ENCODE measurements around the gene EBF4.
"Not testable (repeated sequence)": the region's sequence is repeated elsewhere in the genome, so short reads cannot be mapped to it uniquely, and the experiment has no call there.

The EBF4 gene

DNA sequence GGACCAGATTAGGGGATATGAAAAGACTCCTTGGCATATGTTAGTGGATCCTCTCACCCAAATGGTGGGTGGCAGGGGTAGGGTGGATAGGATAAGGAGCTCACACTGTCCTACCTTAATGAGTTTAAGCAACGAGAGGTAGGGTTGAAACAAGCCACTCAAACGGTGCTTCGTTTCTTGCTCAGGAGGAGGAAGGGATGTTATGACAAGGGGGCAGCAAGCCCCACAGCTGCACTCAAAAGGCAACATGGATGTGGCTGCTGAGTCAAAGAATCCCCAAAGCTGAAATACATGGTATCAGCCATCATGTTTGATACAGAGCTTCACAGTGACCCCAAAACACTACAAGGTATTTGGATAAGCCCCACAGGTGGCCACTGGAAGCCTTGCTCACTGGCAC, 20.1 kb upstream of the EBF4 start:
- no peak for DNase-seq

DNA sequence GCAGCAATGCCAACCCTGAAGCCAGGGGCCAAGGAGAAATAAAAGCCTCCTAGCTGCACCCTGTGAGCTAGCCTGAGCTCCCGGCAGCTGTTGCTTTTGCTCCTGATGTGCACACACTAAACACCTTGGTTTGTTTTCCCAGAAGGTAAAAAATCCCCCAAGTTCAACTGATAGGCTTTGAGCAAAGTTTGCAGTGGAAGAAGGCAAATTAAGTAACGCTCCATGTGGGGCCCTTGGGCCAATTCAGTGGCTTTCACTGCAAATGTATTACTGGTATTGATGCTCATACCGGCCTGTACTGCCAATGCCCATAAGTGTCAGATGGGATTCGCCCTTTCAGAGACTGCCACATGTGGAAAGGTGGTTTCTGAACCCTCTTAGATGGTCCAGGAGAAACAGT, 19.1 kb upstream of the EBF4 start:
- no peak for DNase-seq

DNA sequence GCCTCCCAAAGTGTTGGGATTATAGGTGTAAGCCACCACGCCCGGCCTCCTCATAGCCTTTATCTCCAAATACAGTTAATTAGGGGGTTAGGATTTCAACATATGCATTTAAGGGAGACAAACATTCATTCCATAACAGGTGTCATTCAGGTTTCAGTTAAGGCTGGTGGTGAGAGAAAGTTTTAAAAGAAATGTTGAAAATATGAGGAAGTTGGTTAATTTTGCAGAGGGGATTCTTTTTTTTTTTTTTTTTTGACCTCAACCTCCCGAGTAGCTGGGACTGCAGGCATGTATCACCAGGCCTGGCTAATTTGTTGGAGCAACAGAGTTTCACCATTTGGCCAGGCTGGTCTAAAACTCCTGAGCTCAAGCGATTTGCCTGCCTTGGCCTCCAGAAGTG, 12.5 kb upstream of the EBF4 start:
- DNase-seq = no peak

GRCh38 chr20:2682040-2682439, 10.5 kb upstream of the EBF4 start:
- DNase-seq = not testable (repeated sequence)

DNA sequence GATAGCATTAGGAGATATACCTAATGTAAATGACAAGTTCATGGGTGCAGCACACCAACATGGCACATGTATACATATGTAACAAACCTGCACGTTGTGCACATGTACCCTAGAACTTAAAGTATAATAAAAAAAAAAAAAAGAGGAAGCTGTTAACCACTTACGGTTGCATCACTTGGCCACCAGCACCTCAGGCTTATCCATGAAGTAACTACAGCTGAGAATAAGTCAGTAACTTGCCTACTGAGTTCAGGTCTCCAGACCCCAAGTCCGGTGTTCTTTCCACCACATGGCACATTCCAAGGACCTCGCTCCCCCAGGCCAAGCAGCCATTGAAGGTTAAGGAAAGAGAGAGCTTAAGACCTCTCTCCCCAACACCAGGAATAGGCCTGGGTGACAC, 7.8 kb upstream of the EBF4 start:
- peak; percentile 84 to 87 for DNase-seq

- DNase-seq = no peak
These were observed 5.1 kb upstream of the EBF4 start for GRCh38 chr20:2687514-2687913.

- peak; percentile 83 to 84 for DNase-seq
These were observed 4.5 kb upstream of the EBF4 start for GRCh38 chr20:2688041-2688591.

GRCh38 chr20:2690213-2690612, 2.4 kb upstream of the EBF4 start:
- DNase-seq = no peak

DNA sequence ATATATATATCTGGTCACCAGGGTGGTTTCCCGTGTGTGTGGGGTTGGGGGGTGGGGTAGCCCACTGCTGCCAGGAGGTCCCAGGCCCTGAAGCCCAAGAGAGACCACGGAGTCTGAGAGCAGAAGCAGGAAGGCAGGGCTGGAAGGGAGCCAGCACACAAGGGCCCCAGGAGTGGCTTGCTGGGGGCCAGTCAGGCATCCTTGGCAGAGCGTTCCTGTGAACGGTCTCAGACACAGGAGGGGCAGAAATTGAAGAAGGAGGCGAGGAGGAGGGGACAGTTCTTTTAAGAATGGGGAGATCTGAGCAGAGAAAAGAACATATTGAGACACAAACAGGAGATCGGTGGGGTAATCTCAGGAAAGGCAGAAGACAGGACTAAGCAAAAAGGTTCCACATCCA, 1.9 kb upstream of the EBF4 start:
- DNase-seq = no peak

DNA sequence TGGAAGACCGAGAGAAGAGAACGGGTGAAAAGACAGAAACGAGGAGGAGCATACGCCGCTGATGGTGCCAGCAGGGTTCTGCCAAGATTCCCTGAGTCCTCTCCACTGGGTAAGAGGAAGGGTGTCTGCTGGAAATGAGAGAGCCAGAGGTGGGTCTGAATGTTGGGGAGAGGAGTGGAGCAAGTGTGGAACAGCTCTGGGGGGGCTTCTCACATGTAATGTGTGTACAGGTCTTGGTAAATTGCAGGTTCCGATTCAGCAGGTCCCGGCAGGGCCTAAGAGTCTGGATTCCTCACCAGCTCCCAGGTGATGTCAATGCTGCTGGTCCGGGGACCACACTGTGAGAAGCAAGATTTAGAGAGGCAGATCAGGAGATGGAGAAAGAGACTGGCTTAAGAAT, 1.5 kb upstream of the EBF4 start:
- DNase-seq = no peak

GRCh38 chr20:2691663-2692035, 931 bp upstream of the EBF4 start:
- DNase-seq = no peak

GRCh38 chr20:2692886-2693285, 306 bp downstream of the EBF4 start:
- no peak for DNase-seq

DNA sequence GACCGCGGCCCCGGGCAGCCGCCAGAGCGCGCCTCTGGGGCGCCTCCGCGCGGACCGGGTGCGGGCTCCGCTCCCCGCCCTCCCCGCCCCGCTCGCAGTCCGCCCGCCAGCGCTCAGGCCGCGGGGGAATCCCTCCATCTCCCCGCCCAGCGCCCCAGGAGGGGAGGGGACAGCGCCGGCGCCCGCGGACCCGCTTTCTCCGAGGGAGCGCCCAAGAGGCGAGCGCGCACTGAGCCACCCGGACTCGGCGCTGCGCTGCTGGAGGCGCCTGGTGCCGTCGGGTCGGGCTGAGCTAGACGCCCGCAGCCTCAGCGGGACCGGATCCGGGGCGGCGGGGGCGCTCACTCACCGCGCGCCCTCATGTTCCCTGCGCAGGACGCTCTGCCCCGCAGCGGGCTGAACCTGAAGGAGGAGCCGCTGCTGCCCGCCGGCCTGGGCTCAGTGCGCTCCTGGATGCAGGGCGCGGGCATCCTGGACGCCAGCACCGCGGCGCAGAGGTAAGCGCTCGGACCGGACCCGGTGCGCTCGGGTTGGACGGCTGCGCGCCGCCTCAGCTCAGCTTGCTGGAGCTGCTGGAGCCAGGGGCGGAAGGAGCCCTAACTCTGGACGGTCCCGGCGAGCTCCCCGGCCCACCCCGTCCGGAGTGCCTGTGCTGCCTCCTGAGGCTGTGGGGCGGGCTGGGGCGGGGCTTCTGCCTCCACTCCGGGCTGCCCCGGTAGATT, 867 bp downstream of the EBF4 start:
- no peak for DNase-seq

DNA sequence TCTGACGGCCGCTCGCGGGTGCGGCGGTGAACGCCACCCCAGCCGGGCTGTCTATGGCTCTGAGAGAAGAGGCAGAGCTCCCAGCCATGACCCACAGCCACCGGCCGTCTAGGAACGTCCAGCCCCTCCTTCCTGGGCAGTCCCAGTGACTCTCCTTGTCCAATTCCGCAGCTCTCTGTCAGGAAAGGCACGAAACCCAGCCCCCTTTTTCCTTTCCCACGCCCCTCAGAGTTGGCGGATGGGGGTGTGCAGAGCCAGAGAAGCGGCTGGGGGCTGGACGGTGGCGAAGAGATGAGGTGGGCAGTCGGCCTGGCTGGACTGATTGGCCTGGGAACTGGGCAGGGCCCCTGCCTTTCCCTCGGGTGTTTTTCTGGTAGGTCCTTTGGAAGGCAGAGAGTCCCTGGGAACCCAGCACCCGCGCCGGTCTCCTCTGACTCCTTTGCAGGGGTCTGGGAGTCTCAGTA, 1.5 kb downstream of the EBF4 start:
- DNase-seq = no peak

- DNase-seq = no peak
These were observed 1.9 kb downstream of the EBF4 start for GRCh38 chr20:2694519-2694918.

DNA sequence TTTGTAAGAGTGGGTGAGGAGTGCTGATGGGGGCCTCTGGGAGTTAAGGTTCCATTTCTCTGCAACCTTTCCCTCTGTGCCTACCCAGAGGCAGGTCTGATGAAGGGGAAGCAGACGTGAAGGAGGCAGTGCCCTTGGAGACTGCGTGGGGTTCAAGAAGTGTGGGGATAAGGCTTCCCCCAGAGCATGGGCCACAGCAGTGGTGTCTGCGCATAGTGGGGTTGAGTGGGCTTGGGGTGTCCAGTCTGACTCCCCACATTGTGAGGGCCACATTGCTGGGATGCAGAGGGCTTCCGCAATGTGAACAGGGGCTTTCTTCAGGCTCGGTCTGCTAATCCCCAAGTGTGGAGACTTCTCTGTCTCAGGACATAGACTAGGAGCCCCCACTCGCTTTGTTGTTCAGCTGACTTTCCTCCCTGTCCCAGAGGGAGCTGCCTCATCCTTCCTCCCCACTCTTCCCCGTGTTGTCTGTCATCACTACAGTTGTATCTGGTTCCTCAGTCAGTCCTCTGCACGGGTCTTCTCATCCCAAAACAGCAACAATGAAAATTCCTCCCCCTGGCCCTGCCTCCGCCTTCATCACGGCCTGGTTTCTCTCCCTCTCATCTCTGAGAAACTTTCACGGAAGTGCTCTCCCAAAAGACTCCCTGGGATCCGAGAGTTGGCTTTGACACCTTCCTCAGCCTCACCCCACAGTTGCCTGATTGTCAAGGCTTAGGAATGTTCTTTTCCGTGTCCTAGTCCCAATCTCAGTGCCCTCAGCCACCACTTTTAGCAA, 2.8 kb downstream of the EBF4 start:
- DNase-seq = no peak

DNA sequence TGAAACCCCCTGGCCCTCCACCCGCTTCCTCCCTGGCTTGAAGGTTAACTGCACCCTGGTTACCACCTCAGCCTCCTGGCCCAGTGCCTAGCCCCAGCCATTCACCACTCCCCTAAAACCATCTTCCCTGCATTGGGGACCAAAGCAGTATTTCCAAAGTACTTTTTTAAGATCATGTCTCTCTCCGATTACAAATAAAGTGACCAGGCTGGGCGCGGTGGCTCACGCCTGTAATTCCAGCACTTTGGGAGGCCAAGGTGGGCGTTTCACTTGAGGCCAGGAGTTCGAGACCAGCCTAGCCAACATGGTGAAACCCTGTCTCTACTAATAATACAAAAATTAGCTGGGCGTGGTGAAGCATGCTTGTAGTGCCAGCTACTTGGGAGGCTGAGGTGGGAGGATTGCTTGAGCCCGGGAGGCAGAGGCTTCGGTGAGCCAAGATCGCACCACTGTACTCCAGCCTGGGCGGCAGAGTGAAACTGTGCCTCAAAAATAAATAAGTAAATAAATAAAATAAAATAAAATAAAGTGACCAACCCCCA, 3.5 kb downstream of the EBF4 start:
- not testable (repeated sequence) for DNase-seq

- DNase-seq = no peak
These were observed 4.1 kb downstream of the EBF4 start for GRCh38 chr20:2696646-2697045.

- no peak for DNase-seq
These were observed 5.2 kb downstream of the EBF4 start for GRCh38 chr20:2697768-2698167.

DNA sequence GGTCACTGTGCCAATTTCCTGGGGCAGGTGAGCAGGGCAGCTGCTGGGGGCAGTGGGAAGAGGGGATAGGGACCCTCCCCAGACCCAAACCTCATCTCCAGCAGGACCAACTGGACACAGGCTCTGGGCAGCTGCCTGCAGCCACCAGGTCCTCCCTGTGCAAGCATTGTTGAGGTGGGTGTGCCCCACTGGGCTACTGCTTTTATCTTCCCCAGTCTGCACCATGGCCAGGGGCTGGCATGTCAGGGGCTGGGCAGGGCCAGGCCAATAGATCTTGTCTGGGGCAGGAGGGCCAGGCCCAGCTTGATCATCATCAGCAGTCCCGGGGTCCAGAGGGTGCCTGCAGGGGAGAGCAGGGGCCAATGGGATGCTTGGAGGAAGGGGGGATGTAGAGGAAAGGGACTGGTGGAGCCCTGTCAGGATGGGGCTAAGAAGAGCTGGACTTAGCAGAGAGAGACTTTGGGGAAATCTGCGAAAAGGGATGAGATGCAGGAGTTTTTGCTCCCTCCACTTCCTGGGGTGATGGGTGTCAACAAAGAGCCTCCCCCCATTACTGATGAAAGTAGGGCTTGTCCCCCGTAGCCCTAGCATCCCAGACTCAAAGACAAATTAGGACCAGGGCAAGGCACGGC, 5.7 kb downstream of the EBF4 start:
- no peak for DNase-seq

DNA sequence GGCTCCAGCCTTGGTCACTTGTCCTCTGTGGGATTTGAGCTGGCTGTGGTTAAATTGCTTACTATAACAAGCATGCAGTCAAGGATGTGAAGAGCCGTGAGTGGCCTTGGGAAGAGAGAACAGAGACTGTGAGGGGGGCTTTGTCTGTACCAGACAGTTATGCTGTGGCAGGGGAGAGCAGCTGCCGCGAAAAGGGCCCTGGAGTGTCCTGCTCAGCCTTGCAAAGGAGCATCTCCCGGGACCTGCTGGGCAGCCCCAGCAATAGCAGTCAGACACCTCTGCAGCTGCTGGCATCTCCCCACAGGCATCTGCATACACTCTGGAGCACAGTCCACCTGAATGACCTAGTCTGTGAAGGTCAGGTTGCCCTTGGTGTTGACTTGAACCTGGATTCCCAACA, 6.3 kb downstream of the EBF4 start:
- DNase-seq = no peak

DNA sequence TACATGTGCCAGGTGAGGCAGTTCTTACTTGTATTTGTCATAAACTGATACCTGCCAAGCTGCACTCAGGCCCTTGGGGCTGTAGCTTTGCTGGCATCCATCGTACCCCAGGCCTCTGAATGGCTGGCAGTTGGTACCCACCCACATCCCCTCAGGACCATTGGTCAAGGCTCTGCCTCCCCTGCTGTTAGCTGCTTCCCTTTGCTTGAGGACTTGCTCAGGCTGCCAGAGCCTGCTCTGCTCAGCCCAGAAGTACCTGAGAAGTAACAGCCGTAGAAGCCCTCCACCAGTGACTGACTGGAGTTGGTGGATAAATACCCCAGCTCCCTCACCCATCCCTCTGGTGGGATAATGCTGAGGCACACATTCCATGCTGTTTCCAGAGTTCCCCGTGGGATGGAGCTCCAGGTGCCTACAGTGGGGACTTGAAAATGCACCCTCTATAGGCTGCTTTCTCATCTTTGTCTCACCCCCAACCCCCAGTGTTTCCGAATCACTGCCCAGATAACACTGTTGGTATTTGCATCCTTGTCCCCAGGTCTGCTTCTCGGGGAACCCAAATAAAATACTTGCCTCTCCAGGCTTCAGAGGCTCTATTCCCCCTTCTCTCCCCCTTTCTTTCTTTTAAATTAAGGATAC, 7.3 kb downstream of the EBF4 start:
- DNase-seq = no peak
